GM23248 (cell line): ENCODE results near the gene PRSS50.

Experiments used
- EZH2 ChIP-seq: fragments of 200-600 bp; sonication (generic); IDR thresholded peaks from 2 replicates; pipeline ENCODE4 v1.6.1; 2018; ENCODE audit warnings: antibody characterized with exemption, mild to moderate bottlenecking; ENCODE audit not compliant: insufficient read depth, poor library complexity, severe bottlenecking
- EZH2phosphoT487 ChIP-seq: fragments of 200-600 bp; sonication (generic); IDR thresholded peaks from 2 replicates; pipeline ENCODE4 v1.6.1; 2018; ENCODE audit warnings: antibody characterized with exemption, moderate library complexity, mild to moderate bottlenecking, low read depth; ENCODE audit not compliant: insufficient read depth

DNA sequence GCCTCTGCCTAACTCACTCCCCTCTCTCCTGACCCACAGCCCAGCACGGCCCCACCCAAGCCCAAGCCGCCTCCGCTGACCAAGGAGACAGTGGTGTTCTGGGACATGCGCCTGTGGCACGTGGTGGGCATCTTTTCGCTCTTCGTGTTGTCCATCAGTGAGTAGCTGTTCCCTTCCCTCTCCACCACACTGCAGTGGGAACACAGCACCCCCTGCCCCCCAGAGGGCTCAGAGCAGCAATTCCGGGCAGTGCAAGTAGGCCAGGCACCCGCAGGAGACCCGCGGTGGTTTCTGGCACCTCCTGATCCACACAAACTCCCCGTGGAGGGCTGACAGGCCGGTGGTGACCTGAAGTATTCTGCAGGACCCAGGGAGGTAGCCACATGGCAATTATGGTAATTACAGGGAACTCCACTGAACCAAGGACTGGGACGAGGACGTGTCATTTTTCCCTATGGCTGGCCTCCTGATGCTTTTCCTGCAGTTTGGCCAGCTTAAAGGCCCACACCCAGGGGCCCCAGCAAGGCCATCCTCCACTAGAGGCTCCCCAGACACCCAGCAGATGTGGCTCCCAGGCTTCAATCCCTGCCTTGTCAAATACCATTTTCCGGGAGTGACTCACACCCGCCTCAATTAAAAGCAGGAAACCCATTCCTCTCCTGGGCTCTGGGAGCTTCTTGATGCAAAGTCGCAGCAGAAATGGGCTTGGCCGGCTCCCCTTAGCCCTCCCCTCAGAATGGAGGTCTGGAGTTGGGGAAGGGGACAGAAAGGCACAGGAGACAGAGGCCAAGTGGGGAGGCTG lies 11.7 kb downstream of the PRSS50 start:
- TF ChIP-seq EZH2 (no peak), EZH2phosphoT487 (no peak)
